Measurements from ENCODE around the gene GLS2. TPM values are rescaled to one million over a fixed set of nuclear protein-coding genes. Genes with fewer than 3 reads are reported as not detected.
"Not testable (repeated sequence)": the region's sequence is repeated elsewhere in the genome, so short reads cannot be mapped to it uniquely, and the experiment has no call there.

Gene GLS2
- polyA plus RNA-seq (ENCODE audit: insufficient read length): 2.7 TPM
- long read RNA-seq, donor 1: 0 reads
- long read RNA-seq, donor 2, partial matches to known transcripts: 0 of 1 reads
- long read RNA-seq, donor 2, other reads (novel, unspliced or antisense): 0 of 1 reads
- long read RNA-seq, donor 3: 0 reads
- long read RNA-seq, donor 4: 0 reads
- long read RNA-seq, donor 5: 0 reads
- long read RNA-seq, donor 6: 0 reads
- long read RNA-seq, donor 7: 0 reads
- long read RNA-seq, donor 8, partial matches to known transcripts: 0 of 1 reads
- long read RNA-seq, donor 8, other reads (novel, unspliced or antisense): 0 of 1 reads

GRCh38 chr12:56488041-56488955 is at the start of gene GLS2:
TSS of gene GLS2 (minus strand) at chr12:56488161. CDS start at chr12:56488118, 43 bp downstream.
- DNase-seq: peak; percentile 76

- no peak for DNase-seq
Measured at GRCh38 chr12:56537546-56537945, 49.6 kb upstream of the GLS2 start.

GRCh38 chr12:56530390-56531055 is 42.6 kb upstream of the GLS2 start:
- no peak for DNase-seq

- no peak for DNase-seq
Measured at GRCh38 chr12:56529656-56530055, 41.7 kb upstream of the GLS2 start.

GRCh38 chr12:56528846-56529245 is 40.9 kb upstream of the GLS2 start:
- DNase-seq: no peak

- DNase-seq: peak; percentile 28
Measured at GRCh38 chr12:56522411-56523193, 34.6 kb upstream of the GLS2 start.

GRCh38 chr12:56521590-56522371 is 33.8 kb upstream of the GLS2 start, which contains the start of gene RBMS2:
TSS of gene RBMS2 (plus strand) at chr12:56521820. CDS start at chr12:56522024, 204 bp downstream.
- peak; percentile 91 for DNase-seq

GRCh38 chr12:56521209-56521589 is 33.2 kb upstream of the GLS2 start:
- no peak for DNase-seq

- DNase-seq: no peak
Measured at GRCh38 chr12:56520506-56520905, 32.5 kb upstream of the GLS2 start.

- no peak for DNase-seq
Measured at GRCh38 chr12:56520048-56520447, 32.1 kb upstream of the GLS2 start.

GRCh38 chr12:56518570-56518969 is 30.6 kb upstream of the GLS2 start:
- no peak for DNase-seq

- no peak for DNase-seq
Measured at GRCh38 chr12:56517854-56518253, 29.9 kb upstream of the GLS2 start.

GRCh38 chr12:56514014-56514318 is 26.0 kb upstream of the GLS2 start:
- DNase-seq: not testable (repeated sequence)

GRCh38 chr12:56510786-56511185 is 22.8 kb upstream of the GLS2 start:
- DNase-seq: no peak

- not testable (repeated sequence) for DNase-seq
Measured at GRCh38 chr12:56499879-56500278, 11.9 kb upstream of the GLS2 start.

- not testable (repeated sequence) for DNase-seq
Measured at GRCh38 chr12:56499452-56499851, 11.5 kb upstream of the GLS2 start.

GRCh38 chr12:56498126-56498902 is 10.4 kb upstream of the GLS2 start:
- not testable (repeated sequence) for DNase-seq

GRCh38 chr12:56496704-56497103 is 8.7 kb upstream of the GLS2 start:
- DNase-seq: not testable (repeated sequence)

- DNase-seq: not testable (repeated sequence)
Measured at GRCh38 chr12:56494481-56494880, 6.5 kb upstream of the GLS2 start.

GRCh38 chr12:56494106-56494415 is 6.1 kb upstream of the GLS2 start:
- DNase-seq: not testable (repeated sequence)
